Measurements from ENCODE around the gene TDRD9.
"Not testable (repeated sequence)": the region's sequence is repeated elsewhere in the genome, so short reads cannot be mapped to it uniquely, and the experiment has no call there.

TDRD9 gene

GRCh38 chr14:103925316-103925715 lies 2.9 kb upstream of the TDRD9 start:
- no peak for DNase-seq

GRCh38 chr14:103927566-103927965 lies 690 bp upstream of the TDRD9 start:
- no peak for DNase-seq

GRCh38 chr14:103930051-103930604 lies 1.9 kb downstream of the TDRD9 start:
- DNase-seq = no peak

- DNase-seq = no peak
Measured at GRCh38 chr14:103931422-103931821, 3.2 kb downstream of the TDRD9 start.

GRCh38 chr14:103932791-103933490 lies 4.7 kb downstream of the TDRD9 start:
- DNase-seq = no peak

- DNase-seq = no peak
Measured at GRCh38 chr14:103935102-103935501, 6.8 kb downstream of the TDRD9 start.

GRCh38 chr14:103941462-103941861 lies 13.2 kb downstream of the TDRD9 start:
- no peak for DNase-seq

- DNase-seq = no peak
Measured at GRCh38 chr14:103941973-103942736, 13.9 kb downstream of the TDRD9 start, which contains the start of gene RD3L. Gene RD3L, minus strand, starts transcription at chr14:103942529. Its CDS starts 834 bp downstream, at chr14:103941695.

GRCh38 chr14:103943673-103944072 lies 15.4 kb downstream of the TDRD9 start:
- DNase-seq = no peak

GRCh38 chr14:103946975-103947374 lies 18.7 kb downstream of the TDRD9 start:
- DNase-seq = no peak

- DNase-seq = no peak
Measured at GRCh38 chr14:103948442-103948841, 20.2 kb downstream of the TDRD9 start.

- DNase-seq = no peak
Measured at GRCh38 chr14:103949131-103949790, 21.0 kb downstream of the TDRD9 start.

GRCh38 chr14:103960457-103961055 lies 32.3 kb downstream of the TDRD9 start:
- no peak for DNase-seq

GRCh38 chr14:103961928-103962578 lies 33.8 kb downstream of the TDRD9 start:
- DNase-seq = no peak

- no peak for DNase-seq
Measured at GRCh38 chr14:103966631-103967030, 38.4 kb downstream of the TDRD9 start.

- DNase-seq = no peak
Measured at GRCh38 chr14:103969961-103970360, 41.7 kb downstream of the TDRD9 start.

GRCh38 chr14:103973354-103973753 lies 45.1 kb downstream of the TDRD9 start:
- no peak for DNase-seq

GRCh38 chr14:103974575-103974974 lies 46.3 kb downstream of the TDRD9 start:
- no peak for DNase-seq

GRCh38 chr14:103980623-103981238 lies 52.5 kb downstream of the TDRD9 start:
- DNase-seq = not testable (repeated sequence)

GRCh38 chr14:103984196-103984595 lies 55.9 kb downstream of the TDRD9 start:
- DNase-seq = no peak

- DNase-seq = no peak
Measured at GRCh38 chr14:103989034-103989433, 60.8 kb downstream of the TDRD9 start.

- no peak for DNase-seq
Measured at GRCh38 chr14:103989964-103990363, 61.7 kb downstream of the TDRD9 start.
